ENCODE results near the gene MAPK1. TPM values are rescaled to one million over a fixed set of nuclear protein-coding genes. Genes with fewer than 3 reads are reported as not detected.
"Not testable (repeated sequence)": the region's sequence is repeated elsewhere in the genome, so short reads cannot be mapped to it uniquely, and the experiment has no call there.

Gene MAPK1
- total and polyA plus RNA-seq, 2 donors = 22.2 to 71.1 TPM

DNA sequence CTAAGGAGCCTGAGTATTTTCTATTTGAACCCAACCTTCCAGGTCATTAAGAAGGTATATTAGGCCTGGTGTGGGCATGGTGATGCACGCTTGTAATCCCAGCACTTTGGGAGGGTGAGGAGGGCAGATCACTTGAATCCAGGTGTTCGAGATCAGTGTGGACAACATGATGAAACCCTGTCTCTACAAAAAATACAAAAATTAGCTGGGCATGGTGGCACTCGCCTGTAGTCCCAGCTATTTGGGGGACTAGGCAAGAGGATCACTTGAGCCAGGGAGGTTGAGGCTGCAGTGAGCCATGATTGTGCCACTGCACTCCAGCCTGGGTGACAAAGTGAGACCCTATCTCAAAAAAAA lies 50.0 kb downstream of the MAPK1 start:
- not testable (repeated sequence) for H3K4me3 ChIP-seq (ENCODE audit: low read length in 2 of 2); H3K36me3 ChIP-seq (ENCODE audit: control insufficient read depth in 2 of 2, insufficient read depth in 2 of 2, low read length in 1 of 2); H3K9me3 ChIP-seq (ENCODE audit: control insufficient read depth in 2 of 2, insufficient read depth in 1 of 2, low read length in 1 of 2); DNase-seq (ENCODE audit: low read depth in 6 of 9, low spot score in 9 of 9); H3K27me3 ChIP-seq (ENCODE audit: control insufficient read depth in 2 of 2, insufficient read depth in 1 of 2, low read length in 1 of 2)
- 87% methylated on average over 3 of the region's 3 CpGs for WGBS
- H3K4me1 ChIP-seq (ENCODE audit: control insufficient read depth in 2 of 2, insufficient read depth in 2 of 2, low read length in 2 of 2) = peaks cover 10 to 14% of the 10 kb centered on the region in 2 donors
- H3K27ac ChIP-seq (ENCODE audit: low read depth in 1 of 2, low read length in 1 of 2) = peak overlapping the region; percentile 66 to 80

DNA sequence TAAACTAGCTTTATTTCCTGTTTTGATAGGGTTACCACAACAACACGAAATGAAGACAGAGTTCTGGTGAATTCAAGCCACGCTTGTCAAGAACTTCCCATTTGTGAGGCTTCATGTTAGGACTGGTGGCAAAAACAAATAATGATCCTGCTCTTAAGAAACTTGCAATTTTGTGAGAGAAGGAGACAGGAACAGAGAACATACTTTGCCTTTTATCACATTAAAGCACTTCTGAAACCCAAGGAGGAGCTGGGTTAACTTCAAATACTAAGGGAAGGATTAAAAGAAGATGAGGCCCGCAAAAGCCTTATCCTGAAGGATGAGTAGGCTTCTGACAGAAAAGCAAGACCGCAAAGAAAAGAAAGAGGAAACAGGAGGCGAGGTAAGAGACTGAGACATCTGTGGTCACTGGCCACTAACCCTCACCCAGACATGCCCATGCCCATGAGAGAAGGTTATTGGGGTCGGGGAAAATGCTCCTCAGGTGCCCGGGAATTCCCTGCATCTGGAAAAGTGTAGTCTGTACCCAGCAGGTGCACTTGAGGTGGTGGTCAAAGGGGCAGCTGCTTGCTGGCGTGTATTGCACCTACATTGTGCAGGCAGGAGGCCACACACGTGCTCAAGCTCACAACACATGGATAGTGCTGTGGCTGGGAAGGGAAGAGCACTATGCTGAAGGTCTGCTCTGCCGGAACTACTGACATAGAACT lies 50.5 kb downstream of the MAPK1 start:
- Histone ChIP-seq H3K36me3 (ENCODE audit: control insufficient read depth in 2 of 2, insufficient read depth in 2 of 2, low read length in 1 of 2) (peaks cover 0 to 2% of the 10 kb centered on the region in 2 donors), H3K9me3 (ENCODE audit: control insufficient read depth in 2 of 2, insufficient read depth in 1 of 2, low read length in 1 of 2) (no peaks in the 10 kb centered on the region), H3K4me3 (ENCODE audit: low read length in 2 of 2) (no peak overlapping the region), H3K4me1 (ENCODE audit: control insufficient read depth in 2 of 2, insufficient read depth in 2 of 2, low read length in 2 of 2) (peaks cover 10 to 14% of the 10 kb centered on the region in 2 donors), H3K27me3 (ENCODE audit: control insufficient read depth in 2 of 2, insufficient read depth in 1 of 2, low read length in 1 of 2) (no peaks in the 10 kb centered on the region), H3K27ac (ENCODE audit: low read depth in 1 of 2, low read length in 1 of 2) (peak overlapping the region; percentile 80 to 90)
- peak in 8 of 9 donors; percentile 30 to 87 (median 62) for DNase-seq (ENCODE audit: low read depth in 6 of 9, low spot score in 9 of 9)
- 25% methylated on average over 10 of the region's 10 CpGs for WGBS

DNA sequence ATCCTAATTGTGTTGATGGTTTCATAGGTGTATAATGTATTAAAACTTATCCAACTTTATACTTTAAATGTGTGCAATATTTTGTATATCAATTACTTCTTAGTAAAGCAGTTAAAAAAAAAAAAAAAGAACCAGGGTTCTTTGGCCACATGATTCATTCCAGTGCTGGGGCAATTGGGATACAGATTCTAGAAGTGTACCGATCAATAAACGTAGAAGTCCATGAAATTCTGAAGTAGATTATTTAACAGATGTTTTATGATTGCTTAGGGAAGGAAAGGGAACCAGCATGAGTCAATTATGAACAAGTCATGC lies 51.0 kb downstream of the MAPK1 start:
- H3K4me3 ChIP-seq (ENCODE audit: low read length in 2 of 2) = no peak overlapping the region

DNA sequence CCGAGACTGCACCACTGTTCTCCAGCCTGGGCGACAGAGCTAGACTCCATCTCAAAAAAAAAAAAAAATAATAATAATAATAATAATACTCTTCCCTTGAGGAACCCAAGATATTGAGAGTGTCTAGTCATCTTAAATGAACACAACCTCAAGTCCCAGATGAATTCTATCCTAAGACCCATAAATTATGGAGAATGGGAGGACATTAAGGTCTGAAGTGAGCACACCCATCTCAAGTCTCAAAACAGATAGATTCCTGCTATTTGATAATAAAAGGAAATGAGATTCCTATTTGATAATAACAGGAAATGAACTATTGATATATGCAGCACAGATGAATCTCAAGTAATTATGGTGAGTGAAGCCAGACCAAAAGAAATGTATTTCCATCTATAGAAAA lies 51.5 kb downstream of the MAPK1 start:
- DNase-seq (ENCODE audit: low read depth in 6 of 9, low spot score in 9 of 9) = no peak
- Histone ChIP-seq H3K27me3 (ENCODE audit: control insufficient read depth in 2 of 2, insufficient read depth in 1 of 2, low read length in 1 of 2) (no peaks in the 10 kb centered on the region), H3K4me3 (ENCODE audit: low read length in 2 of 2) (no peak overlapping the region)

More for the DNA sequence above, 51.0 kb downstream of the MAPK1 start:
- DNase-seq (ENCODE audit: low read depth in 6 of 9, low spot score in 9 of 9) = peak in 1 of 9 donors; percentile 24
- 11% methylated on average over 2 of the region's 2 CpGs for WGBS
- Histone ChIP-seq H3K4me1 (ENCODE audit: control insufficient read depth in 2 of 2, insufficient read depth in 2 of 2, low read length in 2 of 2) (peaks cover 10 to 14% of the 10 kb centered on the region in 2 donors), H3K27ac (ENCODE audit: low read depth in 1 of 2, low read length in 1 of 2) (peak overlapping the region; percentile 80 to 90), H3K36me3 (ENCODE audit: control insufficient read depth in 2 of 2, insufficient read depth in 2 of 2, low read length in 1 of 2) (peaks cover 0 to 2% of the 10 kb centered on the region in 2 donors), H3K27me3 (ENCODE audit: control insufficient read depth in 2 of 2, insufficient read depth in 1 of 2, low read length in 1 of 2) (no peaks in the 10 kb centered on the region), H3K9me3 (ENCODE audit: control insufficient read depth in 2 of 2, insufficient read depth in 1 of 2, low read length in 1 of 2) (no peaks in the 10 kb centered on the region)

DNA sequence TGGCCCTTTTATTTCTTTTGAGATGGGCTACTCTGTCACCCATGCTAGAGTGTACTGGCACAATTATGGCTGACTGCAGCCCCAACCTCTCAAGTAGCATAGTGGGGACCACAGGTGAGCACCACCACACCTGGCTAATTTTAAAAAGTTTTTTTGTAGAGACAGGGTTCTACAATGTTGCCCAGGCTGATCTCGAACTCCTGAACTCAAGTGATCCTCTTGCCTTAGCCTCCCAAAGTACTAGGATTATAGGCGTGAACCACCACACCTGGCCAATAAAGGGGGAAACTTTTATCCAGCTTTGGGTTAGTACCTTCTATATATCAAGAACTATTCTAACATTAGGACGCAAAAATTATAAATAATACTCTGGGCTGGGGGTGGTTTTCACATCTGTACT lies 52.1 kb downstream of the MAPK1 start:
- Histone ChIP-seq H3K27ac (ENCODE audit: low read depth in 1 of 2, low read length in 1 of 2) (no peak overlapping the region), H3K27me3 (ENCODE audit: control insufficient read depth in 2 of 2, insufficient read depth in 1 of 2, low read length in 1 of 2) (no peaks in the 10 kb centered on the region), H3K36me3 (ENCODE audit: control insufficient read depth in 2 of 2, insufficient read depth in 2 of 2, low read length in 1 of 2) (peaks cover 0 to 2% of the 10 kb centered on the region in 2 donors), H3K9me3 (ENCODE audit: control insufficient read depth in 2 of 2, insufficient read depth in 1 of 2, low read length in 1 of 2) (no peaks in the 10 kb centered on the region), H3K4me3 (ENCODE audit: low read length in 2 of 2) (no peak overlapping the region), H3K4me1 (ENCODE audit: control insufficient read depth in 2 of 2, insufficient read depth in 2 of 2, low read length in 2 of 2) (peaks cover 10 to 14% of the 10 kb centered on the region in 2 donors)
- whole genome bisulfite sequencing = 99% methylated on average over 3 of the region's 3 CpGs
- no peak for DNase-seq (ENCODE audit: low read depth in 6 of 9, low spot score in 9 of 9)

More for the DNA sequence above, 51.5 kb downstream of the MAPK1 start:
- peak overlapping the region in 1 of 2 donors; percentile 80 for H3K27ac ChIP-seq (ENCODE audit: low read depth in 1 of 2, low read length in 1 of 2)
- peaks cover 0 to 2% of the 10 kb centered on the region in 2 donors for H3K36me3 ChIP-seq (ENCODE audit: control insufficient read depth in 2 of 2, insufficient read depth in 2 of 2, low read length in 1 of 2)
- peaks cover 10 to 14% of the 10 kb centered on the region in 2 donors for H3K4me1 ChIP-seq (ENCODE audit: control insufficient read depth in 2 of 2, insufficient read depth in 2 of 2, low read length in 2 of 2)
- H3K9me3 ChIP-seq (ENCODE audit: control insufficient read depth in 2 of 2, insufficient read depth in 1 of 2, low read length in 1 of 2) = no peaks in the 10 kb centered on the region
- WGBS = 100% methylated on average over 2 of the region's 2 CpGs

DNA sequence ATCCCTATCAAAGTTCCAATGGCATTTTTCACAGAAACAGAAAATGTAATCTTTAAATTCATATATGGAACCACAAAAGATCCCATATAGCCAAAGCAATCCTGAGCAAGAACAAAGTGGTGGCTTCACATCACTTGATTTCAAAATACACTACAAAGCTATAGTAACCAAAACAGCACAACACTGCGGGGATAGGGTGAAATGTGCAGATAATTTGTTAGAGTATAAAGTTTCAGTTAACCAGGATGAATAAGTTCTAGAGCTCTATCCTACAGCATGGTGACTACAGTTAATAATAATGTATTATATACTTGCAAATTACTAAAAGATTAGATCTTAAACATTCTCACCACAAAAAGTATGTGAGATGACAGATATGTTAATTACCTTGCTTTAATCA lies 55.5 kb downstream of the MAPK1 start:
- Histone ChIP-seq H3K27me3 (ENCODE audit: control insufficient read depth in 2 of 2, insufficient read depth in 1 of 2, low read length in 1 of 2) (no peaks in the 10 kb centered on the region), H3K27ac (ENCODE audit: low read depth in 1 of 2, low read length in 1 of 2) (no peak overlapping the region), H3K4me3 (ENCODE audit: low read length in 2 of 2) (no peak overlapping the region), H3K4me1 (ENCODE audit: control insufficient read depth in 2 of 2, insufficient read depth in 2 of 2, low read length in 2 of 2) (peaks cover 4% of the 10 kb centered on the region in 2 donors), H3K9me3 (ENCODE audit: control insufficient read depth in 2 of 2, insufficient read depth in 1 of 2, low read length in 1 of 2) (no peaks in the 10 kb centered on the region), H3K36me3 (ENCODE audit: control insufficient read depth in 2 of 2, insufficient read depth in 2 of 2, low read length in 1 of 2) (peaks cover 3 to 6% of the 10 kb centered on the region in 2 donors)
- DNase-seq (ENCODE audit: low read depth in 6 of 9, low spot score in 9 of 9) = no peak
- WGBS = 96% methylated on average over 1 of the region's 1 CpG

DNA sequence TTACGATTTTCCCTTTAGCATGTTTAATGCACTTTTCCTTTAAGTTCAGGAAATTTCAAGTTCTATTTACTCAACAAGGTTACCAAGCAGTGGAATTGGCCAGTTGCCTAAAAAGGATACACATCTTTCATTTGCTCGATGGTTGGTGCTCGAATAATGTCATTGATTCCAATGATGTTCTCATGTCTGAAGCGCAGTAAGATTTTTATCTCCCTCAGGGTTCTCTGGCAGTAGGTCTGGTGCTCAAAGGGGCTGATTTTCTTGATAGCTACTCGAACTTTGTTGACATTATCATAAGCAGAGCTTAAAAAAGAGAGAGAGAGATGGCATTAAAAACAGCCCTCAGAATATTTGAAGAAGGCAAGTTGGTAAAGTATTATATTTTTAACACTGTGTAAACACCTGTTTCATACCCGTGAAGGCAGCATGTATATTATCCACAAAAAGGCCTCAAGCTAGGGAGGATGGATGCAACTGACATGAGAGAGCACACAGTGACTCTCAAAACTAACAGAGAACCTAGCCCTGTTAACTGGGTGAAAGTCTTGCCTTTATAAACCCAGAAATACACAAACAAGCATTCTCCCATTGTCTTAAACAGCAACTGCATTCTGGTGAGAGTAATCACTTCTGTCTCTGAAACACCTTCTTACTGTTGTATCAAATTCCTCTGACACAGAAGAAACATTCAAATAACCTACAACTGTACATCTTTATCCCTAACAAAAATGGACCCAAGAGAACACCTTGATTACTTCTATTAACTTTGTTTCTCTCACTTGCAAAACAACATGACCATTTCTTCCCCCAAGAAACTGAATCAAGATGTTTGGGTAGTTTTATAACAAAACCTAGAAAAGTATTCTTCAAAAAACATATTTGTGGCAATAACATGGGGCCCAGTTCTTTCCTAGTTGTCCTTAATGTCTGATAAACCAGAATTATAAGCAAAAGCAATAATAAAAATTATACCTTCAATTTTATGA lies 59.6 kb downstream of the MAPK1 start:
- WGBS = 76% methylated on average over 6 of the region's 6 CpGs
- Histone ChIP-seq H3K27me3 (ENCODE audit: control insufficient read depth in 2 of 2, insufficient read depth in 1 of 2, low read length in 1 of 2) (no peaks in the 10 kb centered on the region), H3K9me3 (ENCODE audit: control insufficient read depth in 2 of 2, insufficient read depth in 1 of 2, low read length in 1 of 2) (no peaks in the 10 kb centered on the region), H3K4me3 (ENCODE audit: low read length in 2 of 2) (no peak overlapping the region), H3K27ac (ENCODE audit: low read depth in 1 of 2, low read length in 1 of 2) (no peak overlapping the region), H3K36me3 (ENCODE audit: control insufficient read depth in 2 of 2, insufficient read depth in 2 of 2, low read length in 1 of 2) (peaks cover 18 to 38% of the 10 kb centered on the region in 2 donors), H3K4me1 (ENCODE audit: control insufficient read depth in 2 of 2, insufficient read depth in 2 of 2, low read length in 2 of 2) (no peaks in the 10 kb centered on the region)
- DNase-seq (ENCODE audit: low read depth in 6 of 9, low spot score in 9 of 9) = no peak

DNA sequence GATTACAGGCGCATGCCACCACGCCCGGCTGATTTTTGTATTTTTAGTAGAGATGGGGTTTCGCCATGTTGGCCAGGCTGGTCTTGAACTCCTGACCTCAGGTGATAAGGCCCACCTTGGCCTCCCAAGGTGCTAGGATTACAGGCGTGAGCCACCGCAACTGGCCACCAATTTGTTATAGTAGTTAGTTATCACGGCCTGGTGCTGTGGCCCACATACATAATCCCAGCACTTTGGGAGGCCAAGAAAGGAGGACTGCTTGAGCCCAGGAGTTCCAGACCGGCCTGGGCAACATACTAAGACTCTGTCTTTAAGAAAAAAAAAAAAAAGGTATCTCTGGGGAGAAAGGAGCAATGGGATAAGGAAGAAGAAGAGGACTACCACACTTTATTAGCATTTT lies 62.1 kb downstream of the MAPK1 start:
- WGBS = 98% methylated on average over 8 of the region's 8 CpGs
- not testable (repeated sequence) for H3K9me3 ChIP-seq (ENCODE audit: control insufficient read depth in 2 of 2, insufficient read depth in 1 of 2, low read length in 1 of 2); H3K27ac ChIP-seq (ENCODE audit: low read depth in 1 of 2, low read length in 1 of 2); H3K4me3 ChIP-seq (ENCODE audit: low read length in 2 of 2); H3K4me1 ChIP-seq (ENCODE audit: control insufficient read depth in 2 of 2, insufficient read depth in 2 of 2, low read length in 2 of 2); H3K27me3 ChIP-seq (ENCODE audit: control insufficient read depth in 2 of 2, insufficient read depth in 1 of 2, low read length in 1 of 2); DNase-seq (ENCODE audit: low read depth in 6 of 9, low spot score in 9 of 9)
- peaks cover 35 to 62% of the 10 kb centered on the region in 2 donors for H3K36me3 ChIP-seq (ENCODE audit: control insufficient read depth in 2 of 2, insufficient read depth in 2 of 2, low read length in 1 of 2)

DNA sequence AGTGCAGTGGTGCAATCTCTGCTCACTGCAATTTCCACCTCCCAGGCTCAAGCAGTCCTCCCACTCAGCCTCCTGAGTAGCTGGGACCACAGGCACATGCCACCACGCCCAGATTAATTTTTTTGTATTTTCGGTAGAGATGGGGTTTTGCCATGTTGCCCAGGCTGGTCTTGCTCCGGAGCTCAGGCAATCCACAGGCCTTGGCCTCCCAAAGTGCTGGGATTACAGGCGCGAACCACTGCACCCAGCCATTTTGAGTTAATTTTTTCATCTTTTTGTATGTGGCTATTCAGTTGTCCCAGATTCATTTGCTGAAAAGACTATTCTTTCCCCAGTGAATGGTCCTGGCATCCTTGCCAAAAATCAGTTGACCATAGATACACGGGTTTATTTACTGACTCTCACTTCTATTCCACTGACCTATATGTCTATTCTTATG lies 63.6 kb downstream of the MAPK1 start:
- no peaks in the 10 kb centered on the region for H3K4me1 ChIP-seq (ENCODE audit: control insufficient read depth in 2 of 2, insufficient read depth in 2 of 2, low read length in 2 of 2)
- H3K27me3 ChIP-seq (ENCODE audit: control insufficient read depth in 2 of 2, insufficient read depth in 1 of 2, low read length in 1 of 2) = no peaks in the 10 kb centered on the region
- WGBS = 96% methylated on average over 6 of the region's 6 CpGs
- DNase-seq (ENCODE audit: low read depth in 6 of 9, low spot score in 9 of 9) = no peak
- no peaks in the 10 kb centered on the region for H3K9me3 ChIP-seq (ENCODE audit: control insufficient read depth in 2 of 2, insufficient read depth in 1 of 2, low read length in 1 of 2)
- H3K27ac ChIP-seq (ENCODE audit: low read depth in 1 of 2, low read length in 1 of 2) = no peak overlapping the region
- no peak overlapping the region for H3K4me3 ChIP-seq (ENCODE audit: low read length in 2 of 2)
- peaks cover 42 to 73% of the 10 kb centered on the region in 2 donors for H3K36me3 ChIP-seq (ENCODE audit: control insufficient read depth in 2 of 2, insufficient read depth in 2 of 2, low read length in 1 of 2)
